ENCODE measurements around the gene RGPD3. TPM values are rescaled to one million over a fixed set of nuclear protein-coding genes. Genes with fewer than 3 reads are reported as not detected.

RGPD3 gene
- total and polyA plus RNA-seq, 2 experiments from 2014 or later: 0.08 to 0.43 TPM

GRCh38 chr2:106366204-106366885, 101.9 kb downstream of the RGPD3 start:
- 58% methylated on average over 12 of the region's 12 CpGs for WGBS, 2 experiments (ENCODE audit: low coverage in 1 of 2, low lambda C conversion rate in 2 of 2, missing lambda C conversion rate in 2 of 2)

GRCh38 chr2:106363791-106364190, 104.4 kb downstream of the RGPD3 start:
- peak; percentile 3 for DNase-seq
- TF ChIP-seq EZH2phosphoT487 (IDR thresholded peaks at IDR 0.05; ENCODE audit: insufficient read depth, low read depth) (no peak), EZH2 (IDR thresholded peaks at IDR 0.05; ENCODE audit: insufficient read depth, poor library complexity, severe bottlenecking) (no peak)
- 14 to 43% methylated on average over 2 of the region's 2 CpGs for WGBS, 2 experiments (ENCODE audit: low coverage in 1 of 2, low lambda C conversion rate in 2 of 2, missing lambda C conversion rate in 2 of 2)

More at GRCh38 chr2:106366204-106366885, 101.9 kb downstream of the RGPD3 start:
- no peaks in the 10 kb centered on the region for H3K79me2 ChIP-seq (ENCODE audit: insufficient read depth)
- no peaks in the 10 kb centered on the region for H3F3A ChIP-seq (ENCODE audit: insufficient read depth)
- no peaks in the 10 kb centered on the region for H3K9me2 ChIP-seq (ENCODE audit: insufficient read depth)
- H3K36me3 ChIP-seq (ENCODE audit: low read depth): no peaks in the 10 kb centered on the region
- DNase-seq: no peak
- TF ChIP-seq EZH2 (IDR thresholded peaks at IDR 0.05; ENCODE audit: insufficient read depth, poor library complexity, severe bottlenecking) (no peak), EZH2phosphoT487 (IDR thresholded peaks at IDR 0.05; ENCODE audit: insufficient read depth, low read depth) (no peak)
- in situ Hi-C loops (cut with MboI): no loop called here
- no peaks in the 10 kb centered on the region for H3K4me1 ChIP-seq (ENCODE audit: insufficient read depth)
- no peaks in the 10 kb centered on the region for H3K9me3 ChIP-seq (ENCODE audit: low read depth)
- H2AFZ ChIP-seq: no peak overlapping the region
- H3K4me2 ChIP-seq (ENCODE audit: unreplicated experiment): no peak overlapping the region
- no peaks in the 10 kb centered on the region for H4K20me1 ChIP-seq (ENCODE audit: insufficient read depth)
- no peak overlapping the region for H3K27ac ChIP-seq
- H3K4me3 ChIP-seq: no peak overlapping the region
- H3K9ac ChIP-seq: no peak overlapping the region
- no peaks in the 10 kb centered on the region for H3K27me3 ChIP-seq (replicated peaks; ENCODE audit: insufficient read depth)

GRCh38 chr2:106362789-106363188, 105.4 kb downstream of the RGPD3 start:
- Histone ChIP-seq H3K4me2 (ENCODE audit: unreplicated experiment) (no peak overlapping the region), H3K4me3 (no peak overlapping the region), H2AFZ (no peak overlapping the region), H3K9me3 (ENCODE audit: low read depth) (no peaks in the 10 kb centered on the region), H3K79me2 (ENCODE audit: insufficient read depth) (no peaks in the 10 kb centered on the region), H4K20me1 (ENCODE audit: insufficient read depth) (no peaks in the 10 kb centered on the region), H3K27ac (no peak overlapping the region), H3K36me3 (ENCODE audit: low read depth) (no peaks in the 10 kb centered on the region), H3K27me3 (replicated peaks; ENCODE audit: insufficient read depth) (no peaks in the 10 kb centered on the region; the same call in 1 of the 2 replicates), H3F3A (ENCODE audit: insufficient read depth) (no peaks in the 10 kb centered on the region), H3K9me2 (ENCODE audit: insufficient read depth) (no peaks in the 10 kb centered on the region), H3K4me1 (ENCODE audit: insufficient read depth) (no peaks in the 10 kb centered on the region), H3K9ac (no peak overlapping the region)
- 0% methylated on average over 1 of the region's 1 CpG for WGBS, 2 experiments (ENCODE audit: low coverage in 1 of 2, low lambda C conversion rate in 2 of 2, missing lambda C conversion rate in 2 of 2)
- in situ Hi-C loops (cut with MboI): no loop called here
- DNase-seq: no peak
- TF ChIP-seq EZH2phosphoT487 (IDR thresholded peaks at IDR 0.05; ENCODE audit: insufficient read depth, low read depth) (no peak), EZH2 (IDR thresholded peaks at IDR 0.05; ENCODE audit: insufficient read depth, poor library complexity, severe bottlenecking) (no peak)

More at GRCh38 chr2:106363791-106364190, 104.4 kb downstream of the RGPD3 start:
- Histone ChIP-seq H3K36me3 (ENCODE audit: low read depth) (no peaks in the 10 kb centered on the region), H3K4me3 (no peak overlapping the region), H3K4me1 (ENCODE audit: insufficient read depth) (no peaks in the 10 kb centered on the region), H3K79me2 (ENCODE audit: insufficient read depth) (no peaks in the 10 kb centered on the region), H2AFZ (no peak overlapping the region), H3K4me2 (ENCODE audit: unreplicated experiment) (no peak overlapping the region), H4K20me1 (ENCODE audit: insufficient read depth) (no peaks in the 10 kb centered on the region), H3K9me3 (ENCODE audit: low read depth) (no peaks in the 10 kb centered on the region), H3K27me3 (replicated peaks; ENCODE audit: insufficient read depth) (no peaks in the 10 kb centered on the region; the same call in 1 of the 2 replicates), H3K27ac (no peak overlapping the region), H3F3A (ENCODE audit: insufficient read depth) (no peaks in the 10 kb centered on the region), H3K9ac (no peak overlapping the region), H3K9me2 (ENCODE audit: insufficient read depth) (no peaks in the 10 kb centered on the region)
- in situ Hi-C loops (cut with MboI): no loop called here

GRCh38 chr2:106359512-106359911, 108.7 kb downstream of the RGPD3 start:
- Histone ChIP-seq H3K4me1 (ENCODE audit: insufficient read depth) (no peaks in the 10 kb centered on the region), H3K4me3 (no peak overlapping the region), H3K9me3 (ENCODE audit: low read depth) (no peaks in the 10 kb centered on the region), H4K20me1 (ENCODE audit: insufficient read depth) (no peaks in the 10 kb centered on the region), H3K27ac (no peak overlapping the region), H3K36me3 (ENCODE audit: low read depth) (no peaks in the 10 kb centered on the region), H2AFZ (no peak overlapping the region), H3K79me2 (ENCODE audit: insufficient read depth) (no peaks in the 10 kb centered on the region), H3F3A (ENCODE audit: insufficient read depth) (no peaks in the 10 kb centered on the region), H3K4me2 (ENCODE audit: unreplicated experiment) (no peak overlapping the region), H3K27me3 (replicated peaks; ENCODE audit: insufficient read depth) (no peaks in the 10 kb centered on the region; the same call in 1 of the 2 replicates), H3K9me2 (ENCODE audit: insufficient read depth) (no peaks in the 10 kb centered on the region), H3K9ac (no peak overlapping the region)
- no peak for DNase-seq
- 69 to 72% methylated on average over 7 of the region's 7 CpGs for WGBS, 2 experiments (ENCODE audit: low coverage in 1 of 2, low lambda C conversion rate in 2 of 2, missing lambda C conversion rate in 2 of 2)
- in situ Hi-C loops (cut with MboI): no loop called here
- TF ChIP-seq EZH2phosphoT487 (IDR thresholded peaks at IDR 0.05; ENCODE audit: insufficient read depth, low read depth) (no peak), EZH2 (IDR thresholded peaks at IDR 0.05; ENCODE audit: insufficient read depth, poor library complexity, severe bottlenecking) (no peak)

Data from GM23248 (cell line).